Gastrocnemius medialis (tissue), 4 donors: ENCODE results near the gene BCR.

Source experiments
- CTCF ChIP-seq, 5 experiments: fragments of 450-650 bp in 3 of 5; fragments of 200-600 bp in 2 of 5; sonication (generic) in 2 of 5; IDR thresholded peaks in 4 of 5; conservative IDR thresholded peaks in 1 of 5; 1 replicate in 4 of 5; 2 replicates in 1 of 5; pipeline ENCODE4 v1.5.1; 2016 to 2019; ENCODE audit warnings: antibody characterized with exemption in 5 of 5, mild to moderate bottlenecking in 3 of 5, moderate library complexity in 3 of 5
- POLR2A ChIP-seq, 2 donors: fragments of 450-650 bp; IDR thresholded peaks; one replicate each; pipeline ENCODE4 v1.6.1; 2017; ENCODE audit warnings: antibody characterized with exemption in 2 of 2, mild to moderate bottlenecking in 2 of 2, moderate library complexity in 2 of 2

DNA sequence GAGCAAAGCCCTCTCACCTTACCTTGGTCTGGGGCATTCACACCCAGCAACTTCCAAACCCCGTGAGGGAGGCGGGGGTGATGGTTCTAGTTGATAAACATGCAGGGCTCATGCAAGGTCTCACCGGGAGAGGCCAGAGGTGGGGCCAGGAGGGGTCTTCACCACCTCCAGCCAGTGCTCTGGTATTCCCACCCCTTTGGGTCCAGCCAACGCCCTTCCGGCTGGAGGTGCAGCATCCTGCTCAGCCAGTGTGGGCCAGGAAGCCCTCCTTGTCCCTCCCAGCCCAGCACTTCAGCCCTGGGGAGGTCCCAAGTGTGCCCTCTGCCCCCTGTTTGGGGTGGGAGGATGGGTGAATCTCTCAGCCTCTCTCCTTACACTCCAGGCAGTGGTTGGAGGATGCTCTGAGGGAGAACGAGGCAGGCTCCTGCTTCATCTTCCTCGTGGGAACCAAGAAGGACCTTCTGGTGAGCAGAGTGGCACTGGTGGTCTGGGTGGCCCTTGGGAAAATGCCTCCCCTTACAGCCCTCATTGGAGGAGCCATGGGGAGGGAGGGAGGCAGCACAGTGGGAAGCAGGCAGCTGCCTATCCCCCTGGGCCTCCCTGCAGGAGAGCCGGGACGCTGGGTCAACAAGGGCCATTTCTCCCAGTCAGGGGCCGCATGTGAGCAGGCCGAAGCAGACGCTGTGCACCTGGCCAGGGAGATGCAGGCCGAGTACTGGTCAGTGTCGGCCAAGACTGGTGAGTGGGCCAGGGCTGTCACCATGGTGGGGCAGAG, 21.6 kb upstream of the BCR start:
- TF ChIP-seq CTCF (IDR thresholded peaks at IDR 0.05 in 4 of 5, conservative IDR thresholded peaks at IDR 0.05 in 1 of 5) (no peak), POLR2A (IDR thresholded peaks at IDR 0.05) (no peak)
